ENCODE results near the gene ACOXL. TPM values are rescaled to one million over a fixed set of nuclear protein-coding genes. Genes with fewer than 3 reads are reported as not detected.
A peak's percentile ranks its signal among the peaks of the same experiment; 100 is the strongest.

The ACOXL gene
- total RNA-seq, 1 donor = not detected

DNA sequence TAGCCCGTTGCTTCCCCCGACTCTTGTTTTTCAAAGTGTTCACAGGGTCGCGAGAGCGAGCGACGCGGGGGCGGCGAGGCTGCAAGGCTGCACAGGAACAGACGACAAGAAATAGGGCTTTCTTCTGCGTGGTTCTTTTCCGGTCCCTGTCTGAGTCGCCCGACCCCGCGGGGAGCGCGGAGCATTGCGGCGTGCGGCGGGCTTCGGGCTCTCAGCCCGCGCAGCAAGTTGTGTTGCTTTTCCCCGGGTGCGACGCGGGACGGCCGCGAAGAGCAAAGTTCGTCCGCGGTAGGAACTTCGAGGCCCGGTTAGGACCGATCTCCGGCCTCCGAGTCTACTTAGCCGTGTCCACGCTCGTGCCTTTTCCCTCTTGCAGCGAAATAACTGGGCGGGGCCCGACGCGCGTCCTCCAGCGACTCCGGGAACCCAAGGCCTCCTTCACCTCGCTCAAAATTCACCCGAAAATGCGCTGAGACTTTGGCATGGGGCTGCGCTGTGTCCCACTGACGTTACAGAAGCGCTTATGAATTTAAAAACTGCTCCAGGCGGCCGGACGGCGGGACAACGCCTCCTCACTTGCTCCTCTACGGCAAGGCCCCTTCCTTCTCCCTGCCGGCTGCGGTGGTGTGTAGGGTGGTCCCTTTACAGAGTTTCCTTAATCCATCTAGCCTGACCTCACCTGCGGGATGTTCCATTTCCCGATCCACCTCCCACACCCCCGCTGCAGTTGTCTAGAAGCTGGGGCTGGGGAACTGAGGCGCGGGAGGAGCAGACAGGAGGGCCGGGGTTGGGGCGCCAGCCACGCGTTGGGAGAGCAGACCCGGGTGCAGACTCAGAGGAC lies 386.8 kb downstream of the ACOXL start:
- Histone ChIP-seq H3K4me2 (ENCODE audit: insufficient read depth, low read length) (peak overlapping the region; percentile 88), H3K36me3 (ENCODE audit: insufficient read depth, low read length) (no peaks in the 10 kb centered on the region), H3K79me2 (ENCODE audit: insufficient read depth, low read length) (no peaks in the 10 kb centered on the region), H3K27ac (ENCODE audit: low read depth, low read length) (no peak overlapping the region), H3K4me3 (ENCODE audit: insufficient read depth, low read length) (no peak overlapping the region), H4K20me1 (ENCODE audit: insufficient read depth, low read length) (no peaks in the 10 kb centered on the region), H3K27me3 (ENCODE audit: insufficient read depth, low read length) (peaks cover 47% of the 10 kb centered on the region), H3K4me1 (ENCODE audit: insufficient read depth, low read length) (peaks cover 12% of the 10 kb centered on the region), H3K9me3 (ENCODE audit: low read depth, low read length) (no peaks in the 10 kb centered on the region), H2AFZ (ENCODE audit: low read length) (no peak overlapping the region)
- TF ChIP-seq, protein P1, sequence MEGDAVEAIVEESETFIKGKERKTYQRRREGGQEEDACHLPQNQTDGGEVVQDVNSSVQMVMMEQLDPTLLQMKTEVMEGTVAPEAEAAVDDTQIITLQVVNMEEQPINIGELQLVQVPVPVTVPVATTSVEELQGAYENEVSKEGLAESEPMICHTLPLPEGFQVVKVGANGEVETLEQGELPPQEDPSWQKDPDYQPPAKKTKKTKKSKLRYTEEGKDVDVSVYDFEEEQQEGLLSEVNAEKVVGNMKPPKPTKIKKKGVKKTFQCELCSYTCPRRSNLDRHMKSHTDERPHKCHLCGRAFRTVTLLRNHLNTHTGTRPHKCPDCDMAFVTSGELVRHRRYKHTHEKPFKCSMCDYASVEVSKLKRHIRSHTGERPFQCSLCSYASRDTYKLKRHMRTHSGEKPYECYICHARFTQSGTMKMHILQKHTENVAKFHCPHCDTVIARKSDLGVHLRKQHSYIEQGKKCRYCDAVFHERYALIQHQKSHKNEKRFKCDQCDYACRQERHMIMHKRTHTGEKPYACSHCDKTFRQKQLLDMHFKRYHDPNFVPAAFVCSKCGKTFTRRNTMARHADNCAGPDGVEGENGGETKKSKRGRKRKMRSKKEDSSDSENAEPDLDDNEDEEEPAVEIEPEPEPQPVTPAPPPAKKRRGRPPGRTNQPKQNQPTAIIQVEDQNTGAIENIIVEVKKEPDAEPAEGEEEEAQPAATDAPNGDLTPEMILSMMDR (IDR thresholded peaks at IDR 0.05; ENCODE audit: extremely low read depth, low read depth, low read length) = no peak
- peak; percentile 83 for DNase-seq (ENCODE audit: insufficient read length, low spot score, missing footprints)

DNA sequence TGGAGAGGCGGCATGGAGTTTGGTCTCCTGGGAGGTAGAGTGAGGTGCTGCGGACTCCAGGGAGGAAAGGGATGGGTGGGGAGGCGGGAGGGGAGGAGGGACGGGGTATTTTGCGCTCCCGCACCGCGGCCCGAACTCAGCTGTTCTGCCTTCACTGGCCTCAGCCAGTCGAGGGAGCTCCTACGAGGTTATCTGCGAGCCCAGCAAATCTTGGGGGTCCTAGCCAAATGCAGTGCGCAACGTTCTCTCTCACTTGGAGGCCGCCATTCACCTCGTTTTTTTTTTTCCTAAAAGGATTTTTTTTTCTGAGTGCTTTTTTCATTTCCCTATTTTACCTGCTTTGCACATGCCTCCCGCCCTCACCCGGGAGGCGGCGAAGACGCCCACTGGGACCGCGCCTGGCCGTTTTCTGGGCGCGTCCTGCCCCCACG lies 387.5 kb downstream of the ACOXL start:
- H3K4me2 ChIP-seq (ENCODE audit: insufficient read depth, low read length) = peak overlapping the region; percentile 75
- peaks cover 12% of the 10 kb centered on the region for H3K4me1 ChIP-seq (ENCODE audit: insufficient read depth, low read length)
- peak overlapping the region; percentile 40 for H2AFZ ChIP-seq (ENCODE audit: low read length)
- peaks cover 41% of the 10 kb centered on the region for H3K27me3 ChIP-seq (ENCODE audit: insufficient read depth, low read length)
- DNase-seq (ENCODE audit: insufficient read length, low spot score, missing footprints) = peak; percentile 35
- H3K36me3 ChIP-seq (ENCODE audit: insufficient read depth, low read length) = no peaks in the 10 kb centered on the region
- H4K20me1 ChIP-seq (ENCODE audit: insufficient read depth, low read length) = no peaks in the 10 kb centered on the region
- H3K79me2 ChIP-seq (ENCODE audit: insufficient read depth, low read length) = no peaks in the 10 kb centered on the region
- H3K9me3 ChIP-seq (ENCODE audit: low read depth, low read length) = no peaks in the 10 kb centered on the region
- H3K27ac ChIP-seq (ENCODE audit: low read depth, low read length) = no peak overlapping the region
- H3K4me3 ChIP-seq (ENCODE audit: insufficient read depth, low read length) = peak overlapping the region; percentile 87
- TF ChIP-seq, protein P1 (IDR thresholded peaks at IDR 0.05; ENCODE audit: extremely low read depth, low read depth, low read length) = no peak

DNA sequence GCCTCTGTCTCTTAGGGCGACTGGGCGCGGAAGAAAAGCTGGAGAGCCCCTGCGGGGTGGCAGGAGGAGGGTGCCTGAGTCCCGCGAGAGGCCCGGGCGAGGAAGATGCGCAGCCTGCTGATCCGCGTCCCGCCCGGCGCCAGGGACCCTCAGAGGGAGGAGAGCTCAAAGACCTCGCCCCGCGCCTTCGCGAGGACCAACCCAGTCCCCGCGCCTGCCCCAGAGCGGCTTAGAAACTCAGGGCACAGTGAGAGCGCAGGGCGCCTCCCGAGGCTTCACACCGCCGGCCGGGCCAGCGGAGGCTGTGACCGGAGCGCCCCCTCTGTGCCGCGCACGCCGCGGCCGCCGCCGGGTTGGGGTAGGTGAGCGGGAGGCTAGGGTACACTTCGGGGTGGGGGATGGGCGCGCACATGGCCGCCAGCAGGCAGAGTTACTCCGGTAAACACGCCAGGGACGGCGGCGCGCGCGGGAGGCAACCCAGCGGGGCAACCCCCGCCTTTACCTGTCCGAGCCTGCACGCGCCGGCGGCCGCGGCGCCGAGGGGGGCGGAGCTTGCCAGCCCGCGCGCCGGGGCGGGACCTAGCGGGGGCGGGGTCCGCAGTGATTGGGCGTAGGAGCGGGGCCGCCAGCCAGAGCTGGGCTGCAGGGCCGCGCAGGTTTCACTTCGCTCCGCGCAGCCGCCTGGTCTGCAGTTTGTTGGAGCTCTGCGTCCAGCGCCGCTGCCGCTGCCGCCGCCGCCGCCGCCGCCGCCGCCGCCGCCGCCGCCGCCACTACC lies 388.1 kb downstream of the ACOXL start, which contains the start of gene BCL2L11:
BCL2L11 (plus strand) TSS at position 662 of the 775 bp plus-strand sequence. CDS start 2,832 bp downstream, outside the sequence.
- Histone ChIP-seq H3K9me3 (ENCODE audit: low read depth, low read length) (no peaks in the 10 kb centered on the region), H2AFZ (ENCODE audit: low read length) (peak within 1 kb of the TSS; percentile 93), H3K4me2 (ENCODE audit: insufficient read depth, low read length) (peak within 1 kb of the TSS; percentile 93), H3K36me3 (ENCODE audit: insufficient read depth, low read length) (no peaks in the 10 kb centered on the region), H3K27ac (ENCODE audit: low read depth, low read length) (no peak within 1 kb of the TSS), H4K20me1 (ENCODE audit: insufficient read depth, low read length) (no peaks in the 10 kb centered on the region), H3K27me3 (ENCODE audit: insufficient read depth, low read length) (peaks cover 35% of the 10 kb centered on the region), H3K4me3 (ENCODE audit: insufficient read depth, low read length) (peak within 1 kb of the TSS; percentile 87), H3K4me1 (ENCODE audit: insufficient read depth, low read length) (peaks cover 12% of the 10 kb centered on the region), H3K79me2 (ENCODE audit: insufficient read depth, low read length) (no peaks in the 10 kb centered on the region)
- DNase-seq (ENCODE audit: insufficient read length, low spot score, missing footprints) = peak; percentile 99
- TF ChIP-seq, protein P1 (IDR thresholded peaks at IDR 0.05; ENCODE audit: extremely low read depth, low read depth, low read length) = no peak
